Measurements from ENCODE around the gene EPHB4. TPM values are rescaled to one million over a fixed set of nuclear protein-coding genes. Genes with fewer than 3 reads are reported as not detected.
A peak's percentile ranks its signal among the peaks of the same experiment; 100 is the strongest.

The EPHB4 gene
- total RNA-seq, 1 experiment from 2014 or later, result 192 TPM

DNA sequence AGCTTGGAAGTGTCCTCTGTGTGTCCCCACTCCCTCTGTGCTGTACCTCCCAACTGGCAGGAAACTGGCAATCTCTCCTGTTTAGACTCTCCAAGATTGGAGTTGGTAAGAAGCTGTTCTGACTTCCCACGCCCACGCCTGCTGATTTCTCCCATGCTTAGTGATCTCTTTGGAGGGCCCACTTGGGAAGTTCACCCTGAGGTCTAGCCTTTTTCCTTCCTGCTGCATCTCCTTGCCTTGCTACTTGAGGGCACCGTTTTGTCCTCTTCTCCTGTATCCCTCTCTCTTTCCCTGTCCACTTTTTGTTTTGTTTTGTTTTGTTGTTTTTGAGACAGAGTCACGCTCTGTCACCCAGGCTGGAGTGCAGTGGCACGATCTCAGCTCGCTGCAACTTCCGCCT is 58.5 kb downstream of the EPHB4 start:
- ChIA-PET CTCF (interaction anchor here (0.6 kb wide), 1 partner anchor 24 kb away, joined by 3 read pairs; no protein-coding TSS in a partner anchor), POLR2A (no interaction called here)
- intact Hi-C loops (cut with micrococcal nuclease; ENCODE audit: unreplicated experiment), result no loop called here
- no peak for ATAC-seq
- no peak for TF ChIP-seq POLR2AphosphoS5 (IDR thresholded peaks at IDR 0.05; ENCODE audit: low read depth, low read length)
- TF ChIP-seq, protein P1, sequence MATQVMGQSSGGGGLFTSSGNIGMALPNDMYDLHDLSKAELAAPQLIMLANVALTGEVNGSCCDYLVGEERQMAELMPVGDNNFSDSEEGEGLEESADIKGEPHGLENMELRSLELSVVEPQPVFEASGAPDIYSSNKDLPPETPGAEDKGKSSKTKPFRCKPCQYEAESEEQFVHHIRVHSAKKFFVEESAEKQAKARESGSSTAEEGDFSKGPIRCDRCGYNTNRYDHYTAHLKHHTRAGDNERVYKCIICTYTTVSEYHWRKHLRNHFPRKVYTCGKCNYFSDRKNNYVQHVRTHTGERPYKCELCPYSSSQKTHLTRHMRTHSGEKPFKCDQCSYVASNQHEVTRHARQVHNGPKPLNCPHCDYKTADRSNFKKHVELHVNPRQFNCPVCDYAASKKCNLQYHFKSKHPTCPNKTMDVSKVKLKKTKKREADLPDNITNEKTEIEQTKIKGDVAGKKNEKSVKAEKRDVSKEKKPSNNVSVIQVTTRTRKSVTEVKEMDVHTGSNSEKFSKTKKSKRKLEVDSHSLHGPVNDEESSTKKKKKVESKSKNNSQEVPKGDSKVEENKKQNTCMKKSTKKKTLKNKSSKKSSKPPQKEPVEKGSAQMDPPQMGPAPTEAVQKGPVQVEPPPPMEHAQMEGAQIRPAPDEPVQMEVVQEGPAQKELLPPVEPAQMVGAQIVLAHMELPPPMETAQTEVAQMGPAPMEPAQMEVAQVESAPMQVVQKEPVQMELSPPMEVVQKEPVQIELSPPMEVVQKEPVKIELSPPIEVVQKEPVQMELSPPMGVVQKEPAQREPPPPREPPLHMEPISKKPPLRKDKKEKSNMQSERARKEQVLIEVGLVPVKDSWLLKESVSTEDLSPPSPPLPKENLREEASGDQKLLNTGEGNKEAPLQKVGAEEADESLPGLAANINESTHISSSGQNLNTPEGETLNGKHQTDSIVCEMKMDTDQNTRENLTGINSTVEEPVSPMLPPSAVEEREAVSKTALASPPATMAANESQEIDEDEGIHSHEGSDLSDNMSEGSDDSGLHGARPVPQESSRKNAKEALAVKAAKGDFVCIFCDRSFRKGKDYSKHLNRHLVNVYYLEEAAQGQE (IDR thresholded peaks at IDR 0.05; ENCODE audit: insufficient read depth in 1 of 2, low read depth in 2 of 2, low read length in 1 of 2), result no peak
- DNase-seq (ENCODE audit: low read depth, low spot score), result no peak
- Histone ChIP-seq H3K27ac (ENCODE audit: low read length) (no peak overlapping the region), H3K36me3 (ENCODE audit: control insufficient read depth, insufficient read depth, low read length) (no peaks in the 10 kb centered on the region), H3K4me1 (ENCODE audit: control insufficient read depth, insufficient read depth, low read length) (no peaks in the 10 kb centered on the region), H3K27me3 (ENCODE audit: control insufficient read depth, insufficient read depth, low read length) (no peaks in the 10 kb centered on the region), H3K4me3 (ENCODE audit: low read depth in 2 of 2, low read length in 2 of 2) (no peak overlapping the region), H3K9me3 (ENCODE audit: control insufficient read depth, insufficient read depth, low read depth, low read length) (no peaks in the 10 kb centered on the region)
- in situ Hi-C loops (cut with HindIII; ENCODE audit: low pct_unique_long_range_greater_than_20kb, low sequenced_read_pairs), result no loop called here
- no TSS peak for BruUV-seq (replicated peaks)

DNA sequence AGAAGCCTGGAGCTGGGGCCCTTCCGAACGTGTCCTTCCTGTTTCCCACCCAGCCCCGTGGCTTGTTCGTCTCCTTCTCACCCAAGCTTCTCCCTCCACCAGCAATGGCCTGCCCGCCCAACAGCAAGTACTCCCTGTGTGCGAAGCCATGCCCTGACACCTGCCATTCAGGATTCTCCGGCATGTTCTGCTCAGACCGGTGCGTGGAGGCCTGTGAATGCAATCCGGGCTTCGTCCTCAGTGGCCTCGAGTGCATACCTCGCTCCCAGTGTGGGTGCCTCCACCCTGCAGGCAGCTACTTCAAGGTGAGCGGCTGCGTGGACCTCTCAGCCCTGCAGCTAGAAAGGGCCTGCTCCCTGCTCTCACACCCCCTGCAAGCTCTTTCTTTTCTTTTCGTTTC is 62.1 kb downstream of the EPHB4 start:
- no TSS peak for BruUV-seq (replicated peaks)
- ChIA-PET CTCF (interaction anchor here (0.6 kb wide), 1 partner anchor 18 kb away, joined by 8 read pairs; no protein-coding TSS in a partner anchor), POLR2A (no interaction called here)
- ATAC-seq (0 out of 2 replicates have a peak, but pooled peaks have one; percentile 6), DNase-seq (ENCODE audit: low read depth, low spot score) (no peak)
- TF ChIP-seq TCF7L2 (IDR thresholded peaks at IDR 0.05; ENCODE audit: low read depth, low read length) (no peak), POLR2AphosphoS5 (IDR thresholded peaks at IDR 0.05; ENCODE audit: low read depth, low read length) (no peak), SIN3A (IDR thresholded peaks at IDR 0.05; ENCODE audit: borderline replicate concordance, insufficient read depth, low read depth, low read length) (no peak)
- TF ChIP-seq, protein P1 (IDR thresholded peaks at IDR 0.05; ENCODE audit: insufficient read depth in 1 of 2, low read depth in 2 of 2, low read length in 1 of 2), result no peak
- TF ChIP-seq, protein P2, sequence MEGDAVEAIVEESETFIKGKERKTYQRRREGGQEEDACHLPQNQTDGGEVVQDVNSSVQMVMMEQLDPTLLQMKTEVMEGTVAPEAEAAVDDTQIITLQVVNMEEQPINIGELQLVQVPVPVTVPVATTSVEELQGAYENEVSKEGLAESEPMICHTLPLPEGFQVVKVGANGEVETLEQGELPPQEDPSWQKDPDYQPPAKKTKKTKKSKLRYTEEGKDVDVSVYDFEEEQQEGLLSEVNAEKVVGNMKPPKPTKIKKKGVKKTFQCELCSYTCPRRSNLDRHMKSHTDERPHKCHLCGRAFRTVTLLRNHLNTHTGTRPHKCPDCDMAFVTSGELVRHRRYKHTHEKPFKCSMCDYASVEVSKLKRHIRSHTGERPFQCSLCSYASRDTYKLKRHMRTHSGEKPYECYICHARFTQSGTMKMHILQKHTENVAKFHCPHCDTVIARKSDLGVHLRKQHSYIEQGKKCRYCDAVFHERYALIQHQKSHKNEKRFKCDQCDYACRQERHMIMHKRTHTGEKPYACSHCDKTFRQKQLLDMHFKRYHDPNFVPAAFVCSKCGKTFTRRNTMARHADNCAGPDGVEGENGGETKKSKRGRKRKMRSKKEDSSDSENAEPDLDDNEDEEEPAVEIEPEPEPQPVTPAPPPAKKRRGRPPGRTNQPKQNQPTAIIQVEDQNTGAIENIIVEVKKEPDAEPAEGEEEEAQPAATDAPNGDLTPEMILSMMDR (IDR thresholded peaks at IDR 0.05), result no peak
- no peak overlapping the region for H3K4me3 ChIP-seq (ENCODE audit: low read depth in 2 of 2, low read length in 2 of 2)
- intact Hi-C loops (cut with micrococcal nuclease; ENCODE audit: unreplicated experiment) (no loop called here), in situ Hi-C loops (cut with HindIII; ENCODE audit: low pct_unique_long_range_greater_than_20kb, low sequenced_read_pairs) (no loop called here)
- H3K27ac ChIP-seq (ENCODE audit: low read length), result no peak overlapping the region
- no peaks in the 10 kb centered on the region for H3K9me3 ChIP-seq (ENCODE audit: control insufficient read depth, insufficient read depth, low read depth, low read length)
- no peaks in the 10 kb centered on the region for H3K4me1 ChIP-seq (ENCODE audit: control insufficient read depth, insufficient read depth, low read length)
- H3K27me3 ChIP-seq (ENCODE audit: control insufficient read depth, insufficient read depth, low read length), result no peaks in the 10 kb centered on the region
- no peaks in the 10 kb centered on the region for H3K36me3 ChIP-seq (ENCODE audit: control insufficient read depth, insufficient read depth, low read length)

Data from Panc1 (cell line).